Central memory CD4-positive, alpha-beta T cell (primary cell): ENCODE data around the gene DAND5.
A peak's percentile ranks its signal among the peaks of the same experiment; 100 is the strongest.

Experiments used
- DNase-seq: peaks from one replicate; pipeline ENCODE4 v3.0.0; 2022
- total RNA-seq, 3 experiments: gene quantifications; one replicate each; lab custom pipeline; 2026; lab: John Stamatoyannopoulos, UW

DAND5 gene, protein sequence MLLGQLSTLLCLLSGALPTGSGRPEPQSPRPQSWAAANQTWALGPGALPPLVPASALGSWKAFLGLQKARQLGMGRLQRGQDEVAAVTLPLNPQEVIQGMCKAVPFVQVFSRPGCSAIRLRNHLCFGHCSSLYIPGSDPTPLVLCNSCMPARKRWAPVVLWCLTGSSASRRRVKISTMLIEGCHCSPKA
- 0 reads per million in 3 experiments for total RNA-seq

- DNase-seq: no peak
Observed at GRCh38 chr19:12969292-12969988, at the start of gene DAND5. DAND5 (plus strand) TSS chr19:12969576; CDS start chr19:12969661, 85 bp downstream.

DNA sequence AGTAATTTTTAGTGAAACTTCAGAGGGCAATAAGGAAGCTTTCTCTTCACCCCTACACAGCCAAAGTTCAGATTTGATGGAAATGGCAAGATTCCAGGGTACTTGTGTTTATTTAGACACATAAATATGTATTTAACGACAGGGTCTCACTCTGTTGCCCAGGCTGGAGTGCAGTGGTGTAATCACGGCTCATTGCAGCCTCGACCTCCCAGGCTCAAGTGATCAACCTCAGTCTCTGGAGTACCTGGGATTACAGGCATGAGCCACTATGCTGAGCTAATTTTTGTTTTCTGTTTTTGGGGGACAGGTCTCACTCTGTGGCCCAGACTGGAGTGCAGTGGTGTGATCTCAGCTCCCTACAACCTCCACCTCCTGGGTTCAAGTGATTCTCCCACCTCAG lies 48.3 kb upstream of the DAND5 start:
- no peak for DNase-seq

DNA sequence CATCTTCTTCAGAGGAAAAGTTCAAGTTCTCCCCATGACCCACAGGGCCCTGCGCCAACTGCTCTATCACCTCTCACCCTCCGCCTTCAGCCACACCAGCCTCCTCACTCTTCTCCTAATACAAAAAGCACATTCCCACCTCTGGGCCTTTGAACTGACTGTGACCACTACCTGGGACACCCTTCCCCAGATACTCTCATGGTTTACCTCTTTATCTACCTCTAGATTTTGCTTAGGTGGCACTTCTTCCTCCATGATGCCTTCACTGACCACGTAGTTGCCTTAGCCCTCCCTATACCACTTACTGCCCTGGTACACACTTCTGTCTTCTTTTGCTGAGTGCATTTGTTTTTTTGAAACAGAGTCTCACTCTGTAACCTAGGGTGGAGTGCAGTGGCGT lies 46.4 kb upstream of the DAND5 start:
- DNase-seq: no peak

GRCh38 chr19:12924621-12925310 lies 44.6 kb upstream of the DAND5 start:
- DNase-seq: no peak

DNA sequence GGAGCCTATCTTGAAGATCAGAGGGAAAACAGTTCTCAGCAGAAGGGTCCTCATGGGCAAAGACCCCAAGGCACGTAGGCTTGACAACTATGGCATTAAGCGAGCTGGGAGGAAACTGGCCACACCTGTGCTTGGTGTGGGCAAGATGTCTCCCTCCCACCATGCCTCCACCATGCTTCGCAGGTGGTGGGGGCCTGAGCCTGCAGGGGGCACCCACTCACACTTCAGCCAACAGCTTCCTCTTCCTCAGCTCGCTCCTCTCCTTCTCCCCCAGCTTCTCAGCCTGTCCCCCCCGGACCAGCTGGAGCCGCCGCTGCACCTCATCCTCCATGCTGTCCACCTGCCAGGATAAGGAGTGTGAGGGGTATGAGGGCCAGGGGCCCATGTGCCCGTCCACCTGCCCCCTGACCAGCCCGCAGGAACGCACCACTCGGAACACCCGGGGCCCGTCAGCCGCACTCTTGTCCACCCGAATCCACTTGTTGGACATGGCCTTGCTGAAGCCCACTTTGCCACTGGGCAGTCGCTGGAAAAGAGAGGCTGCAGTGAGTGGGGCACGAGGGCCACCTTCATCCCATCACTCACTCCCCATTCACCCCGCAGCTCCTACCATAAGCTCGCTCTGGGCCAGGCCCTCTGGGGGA lies 39.3 kb upstream of the DAND5 start:
- DNase-seq: no peak

GRCh38 chr19:12932392-12933286 lies 36.7 kb upstream of the DAND5 start:
- DNase-seq: no peak

GRCh38 chr19:12933287-12934072 lies 35.9 kb upstream of the DAND5 start, which contains the start of gene FARSA:
FARSA (minus strand) TSS chr19:12933711; CDS start chr19:12933696, 15 bp downstream.
- peak; percentile 83 for DNase-seq

GRCh38 chr19:12935071-12935470 lies 34.3 kb upstream of the DAND5 start:
- no peak for DNase-seq

GRCh38 chr19:12936582-12936981 lies 32.8 kb upstream of the DAND5 start:
- DNase-seq: no peak

GRCh38 chr19:12937093-12937926 lies 32.1 kb upstream of the DAND5 start:
- DNase-seq: no peak

GRCh38 chr19:12937927-12938778 lies 31.2 kb upstream of the DAND5 start, which contains the start of gene CALR:
CALR (plus strand) TSS chr19:12938609; CDS start chr19:12938680, 71 bp downstream.
- DNase-seq: peak; percentile 99

DNA sequence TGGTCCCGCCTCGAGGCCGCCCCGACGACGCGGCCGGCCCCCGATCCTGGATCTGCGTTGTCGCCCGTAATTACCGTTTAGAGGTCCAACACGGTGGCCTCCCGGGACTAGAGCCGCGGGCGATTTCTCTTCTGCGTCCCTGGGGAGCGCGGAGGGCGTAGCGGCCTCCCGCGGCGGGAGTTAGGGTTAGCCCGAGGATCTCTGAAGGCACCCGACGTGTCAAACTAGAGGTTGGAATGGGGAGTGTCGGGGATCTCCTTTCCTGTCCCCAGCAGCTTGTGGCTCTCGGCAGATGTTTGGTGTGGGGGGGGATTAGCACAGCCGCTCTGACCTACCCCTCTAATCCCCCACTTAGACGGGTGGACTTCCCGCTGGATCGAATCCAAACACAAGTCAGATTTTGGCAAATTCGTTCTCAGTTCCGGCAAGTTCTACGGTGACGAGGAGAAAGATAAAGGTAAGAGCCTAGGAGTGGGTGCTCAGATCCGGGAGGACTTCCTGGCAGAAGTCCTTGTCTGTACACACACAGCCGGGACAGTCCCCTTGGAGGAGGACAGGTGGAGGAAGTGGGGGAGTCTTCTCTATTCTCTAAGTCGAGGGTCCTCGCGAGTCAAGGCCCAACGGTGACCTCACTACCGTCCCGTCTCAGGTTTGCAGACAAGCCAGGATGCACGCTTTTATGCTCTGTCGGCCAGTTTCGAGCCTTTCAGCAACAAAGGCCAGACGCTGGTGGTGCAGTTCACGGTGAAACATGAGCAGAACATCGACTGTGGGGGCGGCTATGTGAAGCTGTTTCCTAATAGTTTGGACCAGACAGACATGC lies 30.4 kb upstream of the DAND5 start:
- no peak for DNase-seq

- DNase-seq: no peak
Observed at GRCh38 chr19:12939975-12940423, 29.4 kb upstream of the DAND5 start.

DNA sequence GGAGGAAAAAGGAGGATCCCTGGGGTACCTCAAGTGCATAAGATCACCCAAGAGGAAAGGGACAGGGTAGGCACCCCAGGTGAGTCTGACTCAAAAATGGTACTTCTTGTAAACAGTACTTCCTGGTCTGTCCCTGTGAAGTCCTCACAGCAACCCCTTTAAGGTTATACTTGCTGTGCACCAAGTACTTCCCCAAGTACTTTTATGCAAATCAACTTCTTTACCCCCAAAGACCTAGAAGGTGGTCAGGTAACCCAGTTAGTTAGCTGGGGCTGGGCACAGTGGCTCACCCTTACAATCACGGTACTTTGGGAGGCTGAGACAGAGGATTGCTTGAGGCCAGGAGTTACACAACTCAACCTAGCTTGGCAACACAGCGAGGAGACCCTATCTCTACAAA lies 28.5 kb upstream of the DAND5 start:
- DNase-seq: no peak

DNA sequence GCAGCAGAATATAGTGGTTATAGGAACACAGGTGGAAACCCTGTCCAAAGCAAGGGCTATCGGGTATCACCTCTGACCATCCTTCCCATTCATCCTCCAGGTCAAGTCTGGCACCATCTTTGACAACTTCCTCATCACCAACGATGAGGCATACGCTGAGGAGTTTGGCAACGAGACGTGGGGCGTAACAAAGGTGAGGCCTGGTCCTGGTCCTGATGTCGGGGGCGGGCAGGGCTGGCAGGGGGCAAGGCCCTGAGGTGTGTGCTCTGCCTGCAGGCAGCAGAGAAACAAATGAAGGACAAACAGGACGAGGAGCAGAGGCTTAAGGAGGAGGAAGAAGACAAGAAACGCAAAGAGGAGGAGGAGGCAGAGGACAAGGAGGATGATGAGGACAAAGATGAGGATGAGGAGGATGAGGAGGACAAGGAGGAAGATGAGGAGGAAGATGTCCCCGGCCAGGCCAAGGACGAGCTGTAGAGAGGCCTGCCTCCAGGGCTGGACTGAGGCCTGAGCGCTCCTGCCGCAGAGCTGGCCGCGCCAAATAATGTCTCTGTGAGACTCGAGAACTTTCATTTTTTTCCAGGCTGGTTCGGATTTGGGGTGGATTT lies 25.8 kb upstream of the DAND5 start:
- no peak for DNase-seq

DNA sequence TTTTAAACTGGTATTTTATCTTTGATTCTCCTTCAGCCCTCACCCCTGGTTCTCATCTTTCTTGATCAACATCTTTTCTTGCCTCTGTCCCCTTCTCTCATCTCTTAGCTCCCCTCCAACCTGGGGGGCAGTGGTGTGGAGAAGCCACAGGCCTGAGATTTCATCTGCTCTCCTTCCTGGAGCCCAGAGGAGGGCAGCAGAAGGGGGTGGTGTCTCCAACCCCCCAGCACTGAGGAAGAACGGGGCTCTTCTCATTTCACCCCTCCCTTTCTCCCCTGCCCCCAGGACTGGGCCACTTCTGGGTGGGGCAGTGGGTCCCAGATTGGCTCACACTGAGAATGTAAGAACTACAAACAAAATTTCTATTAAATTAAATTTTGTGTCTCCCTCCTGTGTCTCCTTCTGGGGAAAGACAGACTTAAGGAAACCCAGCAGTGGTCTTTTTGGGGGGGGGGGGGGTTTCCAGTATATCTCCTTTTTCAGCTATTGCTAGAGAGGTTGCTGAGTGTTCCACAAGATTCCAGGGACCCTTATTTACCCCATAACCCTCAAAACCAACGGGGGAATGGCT lies 25.2 kb upstream of the DAND5 start:
- DNase-seq: no peak

- DNase-seq: peak; percentile 98
Observed at GRCh38 chr19:12945479-12946091, 23.8 kb upstream of the DAND5 start, which contains the start of gene RAD23A. RAD23A (plus strand) TSS chr19:12945862; CDS start chr19:12945949, 87 bp downstream.
